ENCODE data around the gene TP53TG5.
"Not testable (repeated sequence)": the region's sequence is repeated elsewhere in the genome, so short reads cannot be mapped to it uniquely, and the experiment has no call there.

TP53TG5 gene

GRCh38 chr20:45366192-45366591, 11.9 kb downstream of the TP53TG5 start:
- no peak for DNase-seq

DNA sequence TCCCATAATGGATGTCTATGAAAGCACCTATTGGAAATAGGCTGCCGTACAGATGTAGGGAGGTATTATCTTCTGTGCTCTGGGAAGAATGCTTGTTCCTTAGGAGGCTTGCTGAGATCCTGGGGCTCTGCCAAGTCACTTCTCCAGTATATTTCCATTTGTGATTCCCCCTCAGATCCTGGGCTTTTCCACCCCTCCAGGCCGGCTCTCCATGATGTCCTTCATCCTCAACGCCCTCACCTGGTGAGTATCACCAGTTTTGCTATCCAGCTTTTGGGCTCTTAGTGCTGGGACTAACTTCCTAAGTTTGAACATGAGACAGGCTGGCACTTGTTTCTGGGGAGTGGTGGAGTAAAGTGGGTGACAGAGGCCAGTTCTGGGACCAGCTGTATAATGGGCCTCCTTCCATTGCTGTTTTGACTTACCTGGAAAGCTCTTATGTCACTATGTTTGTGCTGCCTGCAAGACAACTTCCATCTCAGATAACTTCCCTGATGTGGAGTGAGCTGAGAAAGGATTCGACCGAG, 12.6 kb downstream of the TP53TG5 start:
- no peak for DNase-seq

- no peak for DNase-seq
Observed at GRCh38 chr20:45363611-45364492, 14.3 kb downstream of the TP53TG5 start.

GRCh38 chr20:45362804-45363610, 15.1 kb downstream of the TP53TG5 start, which contains the start of gene SYS1:
SYS1 (plus strand) TSS chr20:45363156; CDS start chr20:45363532, 376 bp downstream.
- DNase-seq: peak; percentile 99

GRCh38 chr20:45361793-45362192, 16.3 kb downstream of the TP53TG5 start:
- no peak for DNase-seq

DNA sequence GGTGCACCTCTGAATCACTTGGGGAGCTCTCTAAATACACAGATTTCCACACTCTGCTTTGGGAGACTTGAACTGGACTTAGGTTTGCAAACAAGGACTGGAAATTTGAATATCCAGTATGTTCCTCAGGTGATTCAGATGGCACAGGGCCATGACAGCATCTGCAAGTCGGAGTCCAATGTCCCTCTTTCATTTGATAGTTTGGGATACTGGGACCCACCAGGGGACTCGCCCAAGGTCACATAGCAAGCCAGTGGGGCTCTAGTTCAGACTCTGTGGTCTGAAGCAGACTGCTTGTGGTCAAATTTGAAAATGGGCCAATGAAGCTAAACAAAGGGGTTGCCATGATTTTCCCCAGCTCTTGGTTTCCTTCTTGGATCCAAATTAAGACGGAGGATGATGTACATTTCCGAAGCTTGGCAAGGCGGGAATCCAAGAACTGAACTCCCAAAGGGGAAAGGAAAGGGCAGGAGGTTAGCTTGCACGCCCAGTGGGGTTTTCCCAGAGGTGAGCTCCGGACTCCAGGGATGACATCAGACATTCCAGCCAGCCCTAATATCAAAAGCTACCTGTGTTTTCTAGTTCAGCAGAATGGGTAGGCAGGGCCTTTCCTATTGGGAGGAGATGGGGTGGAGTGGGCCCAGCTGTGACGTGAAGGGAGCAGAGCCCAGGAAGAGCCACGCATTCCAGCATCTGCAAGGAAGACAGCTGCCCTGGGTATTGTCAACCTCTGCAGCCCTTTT, 18.5 kb downstream of the TP53TG5 start:
- DNase-seq: no peak

GRCh38 chr20:45359069-45359405, 19.1 kb downstream of the TP53TG5 start:
- DNase-seq: no peak

DNA sequence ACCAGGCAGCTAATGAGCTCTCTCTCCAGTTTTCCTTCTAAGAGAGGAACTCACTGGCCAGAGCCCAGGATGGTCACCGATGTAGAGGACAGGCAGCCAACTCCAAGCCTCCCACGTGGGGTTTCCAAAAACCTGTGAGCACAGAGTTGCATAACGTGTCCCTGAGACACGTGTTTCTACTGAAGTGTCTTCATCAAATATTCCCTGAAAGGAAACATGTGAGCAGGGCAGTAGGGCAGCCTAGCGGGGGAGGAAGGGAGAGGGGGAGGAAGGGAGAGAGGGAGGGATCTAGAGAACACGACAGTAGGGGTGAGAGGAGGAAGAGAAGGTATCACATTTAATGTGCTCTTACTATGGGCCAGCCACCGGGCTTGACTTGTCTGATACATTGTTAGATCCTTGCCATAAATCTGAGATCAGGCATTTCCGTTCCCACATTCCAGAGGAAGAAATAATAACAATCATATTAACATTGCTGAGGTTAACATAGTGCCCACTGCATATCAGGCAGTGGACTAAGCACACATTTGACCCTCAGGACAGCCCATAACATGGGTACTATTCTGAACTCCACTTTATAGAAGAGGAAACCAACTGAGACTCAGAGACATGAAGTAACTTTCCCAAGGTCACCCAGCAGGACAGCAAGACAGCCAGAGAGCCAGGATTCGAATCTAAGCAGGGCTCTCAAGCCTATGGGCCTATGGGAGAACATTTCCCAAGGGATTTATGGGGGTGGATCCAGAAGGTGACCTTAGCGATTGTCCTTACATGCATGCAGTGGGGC, 19.6 kb downstream of the TP53TG5 start:
- DNase-seq: no peak

DNA sequence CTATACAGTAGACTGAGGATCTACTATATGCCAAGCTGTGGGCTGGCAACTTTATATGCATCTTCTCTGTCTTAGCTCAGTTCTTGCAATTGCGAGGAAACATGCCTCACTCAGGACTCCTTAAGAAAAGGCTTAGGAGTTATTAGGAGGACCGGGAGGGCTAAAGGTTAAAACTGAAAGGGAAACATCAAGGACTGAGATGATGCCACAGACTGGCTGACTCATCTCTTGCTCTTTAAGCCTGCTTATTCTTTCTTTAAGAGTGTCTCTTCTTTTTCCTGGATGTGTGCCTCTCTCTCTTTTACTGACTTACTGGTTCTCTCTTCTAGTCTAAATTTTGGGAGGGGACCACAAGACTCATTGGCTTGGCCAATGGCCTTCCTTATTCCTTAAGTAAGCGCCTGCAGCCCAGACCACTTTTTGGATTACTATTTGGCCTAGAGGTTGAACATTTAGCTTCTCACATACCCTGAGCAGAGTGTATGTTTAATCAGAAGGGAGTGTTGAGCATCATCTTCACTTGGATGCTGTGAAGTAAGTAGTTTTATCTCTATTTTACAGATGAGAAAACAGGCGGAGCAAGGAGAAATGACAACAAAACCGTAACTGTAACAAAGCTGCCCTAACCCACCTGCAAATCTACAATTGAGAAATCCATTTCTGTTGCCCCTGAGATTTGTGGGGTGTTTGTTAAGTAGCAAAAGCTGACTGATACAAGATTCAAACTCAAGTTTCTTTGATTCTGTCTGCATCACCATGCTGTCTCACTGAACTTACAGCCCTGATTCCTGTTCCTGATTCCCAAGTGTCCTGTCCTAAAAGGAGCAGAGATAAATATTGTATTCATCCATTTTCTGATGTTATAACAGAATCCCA, 22.7 kb downstream of the TP53TG5 start:
- DNase-seq: no peak

DNA sequence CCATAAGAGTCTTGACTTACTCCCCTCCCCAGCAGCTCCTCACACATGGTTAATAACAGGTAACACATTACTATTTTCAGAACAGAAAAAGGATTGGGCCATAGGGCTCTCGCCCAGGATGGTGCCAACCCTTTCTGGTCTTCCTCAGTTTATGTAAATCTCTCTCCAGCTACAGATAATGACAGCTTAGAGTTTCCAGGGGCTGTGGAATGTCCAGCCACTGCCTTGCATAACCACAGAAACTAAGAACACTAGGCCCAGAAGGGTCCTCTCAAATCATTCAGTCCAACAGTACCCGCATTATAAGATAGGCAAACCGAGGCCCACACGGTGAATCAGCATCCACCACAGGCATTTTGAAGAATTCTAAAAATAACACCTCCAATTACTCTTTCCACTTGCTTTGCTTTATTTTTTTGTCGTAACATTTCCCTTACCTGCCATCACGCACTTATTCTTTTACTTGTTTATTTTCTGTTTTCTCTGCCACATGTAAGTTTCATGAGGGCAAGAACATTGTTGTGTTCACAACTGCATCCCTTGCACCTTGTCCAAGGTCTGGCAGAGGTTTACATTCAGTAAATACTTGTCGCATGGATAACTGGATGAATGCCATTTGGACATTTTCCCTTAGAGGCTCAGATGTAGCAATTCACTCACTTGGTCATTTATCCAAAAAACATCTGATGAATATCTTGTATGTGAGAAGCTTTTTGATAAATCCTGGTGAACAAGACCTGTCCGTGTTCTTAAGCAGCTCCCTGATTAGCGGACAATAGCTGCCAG, 23.5 kb downstream of the TP53TG5 start:
- DNase-seq: no peak

GRCh38 chr20:45353746-45354145, 24.4 kb downstream of the TP53TG5 start:
- no peak for DNase-seq

DNA sequence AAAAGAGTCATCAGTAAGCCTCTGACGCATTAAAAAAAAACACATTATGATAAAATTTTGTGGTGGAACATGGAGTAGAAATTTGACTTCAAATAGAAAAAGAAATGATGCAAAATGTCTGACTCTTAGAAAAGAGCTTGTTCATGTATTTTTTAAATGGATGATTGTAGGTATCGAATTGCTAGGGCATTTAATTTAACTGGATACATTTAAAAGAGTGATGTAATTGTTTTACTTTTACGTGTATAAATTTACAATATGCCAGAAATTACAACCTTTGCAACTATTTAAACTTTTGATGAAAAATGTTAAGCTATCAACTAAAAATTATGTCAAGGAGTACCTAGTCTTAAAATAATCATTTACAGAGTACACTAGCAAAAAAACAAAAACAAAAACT, 25.4 kb downstream of the TP53TG5 start:
- DNase-seq: no peak

DNA sequence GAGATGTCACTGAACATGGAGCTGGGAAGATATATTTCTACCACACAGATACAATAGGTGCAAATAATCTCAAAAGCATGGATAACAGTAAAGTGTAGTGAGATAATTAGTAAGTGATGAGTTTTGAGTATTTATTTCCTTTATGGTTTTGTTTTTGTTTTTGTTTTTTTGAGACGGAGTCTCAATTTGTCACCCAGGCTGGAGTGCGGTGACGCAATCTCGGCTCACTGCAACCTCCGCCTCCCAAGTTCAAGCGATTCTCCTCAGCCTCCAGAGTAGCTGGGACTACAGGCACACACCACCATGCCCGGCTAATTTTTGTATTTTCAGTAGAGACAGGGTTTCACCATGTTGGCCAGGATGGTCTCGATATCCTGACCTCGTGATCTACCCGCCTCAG, 27.3 kb downstream of the TP53TG5 start:
- not testable (repeated sequence) for DNase-seq

DNA sequence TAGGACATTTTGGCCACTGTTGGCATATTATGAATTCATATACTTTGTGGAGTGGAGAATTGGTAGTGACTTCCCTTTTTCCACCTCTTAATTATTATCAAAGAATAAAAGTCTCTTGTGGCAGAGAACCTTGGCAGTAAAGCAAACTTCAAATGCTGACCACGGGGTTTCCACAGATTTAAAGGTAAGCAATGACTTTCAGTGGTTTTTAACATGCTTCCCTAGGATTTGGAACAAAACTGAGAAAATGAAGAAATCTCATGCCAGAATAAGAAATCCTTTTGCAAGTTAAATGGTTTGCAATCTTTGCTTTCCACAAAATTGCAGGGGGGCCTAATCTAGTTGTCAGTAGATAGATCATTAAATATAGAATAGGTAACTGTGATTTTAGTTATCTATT, 27.9 kb downstream of the TP53TG5 start:
- DNase-seq: no peak

GRCh38 chr20:45347936-45348778, 30.0 kb downstream of the TP53TG5 start, which contains the start of gene SDC4:
SDC4 (minus strand) TSS chr20:45348424; CDS start chr20:45348384, 40 bp downstream.
- peak; percentile 72 for DNase-seq

DNA sequence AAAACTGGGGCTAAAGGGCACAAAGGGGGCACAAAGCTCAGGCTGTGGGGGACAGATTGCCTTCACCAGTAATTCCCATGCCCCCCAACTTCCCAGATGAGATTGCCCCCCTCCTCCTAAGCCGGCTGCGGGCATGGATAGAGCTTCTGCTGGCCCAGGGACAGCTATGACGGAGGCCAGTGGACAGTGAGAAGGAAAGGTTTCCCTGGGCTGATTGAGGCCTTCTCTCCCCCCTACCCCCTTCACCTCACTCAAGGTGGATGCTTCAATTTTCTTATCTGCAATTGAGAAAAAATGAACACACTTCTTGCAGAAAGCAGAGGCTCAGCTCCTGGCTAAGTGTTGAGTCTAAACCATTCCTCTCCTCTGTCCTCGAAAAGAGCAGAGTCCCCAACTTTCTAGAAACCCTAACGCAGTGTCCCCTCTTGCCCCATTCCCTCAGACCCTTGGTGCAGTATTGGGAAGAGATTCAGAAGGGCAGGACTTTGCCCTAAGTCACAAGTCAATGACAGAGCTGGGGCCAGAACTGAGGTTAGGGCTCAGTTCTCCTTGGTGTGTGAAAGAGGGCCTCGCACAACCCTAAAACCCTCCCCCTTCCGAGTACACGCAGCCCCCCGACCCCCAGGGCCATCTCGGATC, 30.7 kb downstream of the TP53TG5 start:
- no peak for DNase-seq

DNA sequence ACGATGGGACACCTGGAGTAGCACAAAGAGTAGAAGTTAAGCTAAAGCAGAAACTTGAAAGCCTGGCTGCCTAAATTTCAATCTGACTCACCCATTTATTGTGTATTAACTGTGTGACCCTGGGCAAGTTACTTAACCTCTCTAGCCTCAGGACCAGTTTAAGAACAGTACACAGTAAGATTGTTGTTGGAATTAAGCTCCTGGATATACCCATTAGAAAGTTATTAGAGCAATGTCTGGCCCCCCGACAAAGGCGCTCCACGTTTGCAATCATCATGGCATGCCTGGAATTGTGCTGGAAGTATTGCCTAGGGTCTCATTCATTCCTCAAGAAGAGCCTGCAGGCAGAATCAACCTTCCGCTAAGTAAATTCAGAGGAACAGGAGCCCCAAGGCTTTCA, 31.3 kb downstream of the TP53TG5 start:
- no peak for DNase-seq

DNA sequence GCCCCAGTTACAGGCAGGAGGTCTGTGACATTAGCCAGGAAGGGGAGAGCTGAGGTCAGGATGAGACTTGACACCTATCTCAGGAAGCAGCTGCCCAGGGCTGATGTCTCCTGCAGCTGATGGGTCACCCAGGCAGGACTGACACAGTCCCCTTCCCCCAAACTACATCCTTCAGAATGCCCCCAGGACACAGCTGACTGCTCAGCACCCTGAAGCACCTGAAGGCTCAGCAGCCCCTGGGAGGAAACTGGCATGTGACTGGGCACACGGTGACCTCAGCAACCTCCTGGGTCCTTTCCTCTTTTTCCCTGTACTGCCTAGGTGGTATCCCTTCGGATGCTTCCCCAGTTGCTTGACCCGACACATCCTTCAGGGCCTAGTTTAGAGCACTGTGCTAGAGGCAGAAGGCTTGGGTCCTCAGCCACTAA, 31.8 kb downstream of the TP53TG5 start:
- no peak for DNase-seq

Measured in CD4-positive, alpha-beta T cell treated with Interleukin-17A for 1 hour (primary cell).